Mucosa of descending colon (tissue), 3 donors: ENCODE data around the gene RAPGEF2. TPM values are rescaled to one million over a fixed set of nuclear protein-coding genes. Genes with fewer than 3 reads are reported as not detected.

Source experiments
- ATAC-seq: fragments of 200-7000 bp; cut with Tn5 transposase; one replicate; pipeline ENCODE4 v1.9.1; 2020; ENCODE audit warnings: mild to moderate bottlenecking, moderate library complexity
- DNase-seq, 3 donors: peaks; one replicate each; pipeline ENCODE4 v3.0.0-alpha.2; 2020
- H3K36me3 ChIP-seq: fragments of 200-600 bp; one replicate; pipeline ENCODE4 v1.8.0; 2021; ENCODE audit warnings: low read depth, mild to moderate bottlenecking
- H3K4me1 ChIP-seq: fragments of 200-600 bp; one replicate; pipeline ENCODE4 v1.8.0; 2021; ENCODE audit warnings: low read depth, mild to moderate bottlenecking
- H3K4me3 ChIP-seq: fragments of 200-600 bp; one replicate; pipeline ENCODE4 v1.8.0; 2021; ENCODE audit warnings: mild to moderate bottlenecking
- H3K9me3 ChIP-seq: fragments of 200-600 bp; one replicate; pipeline ENCODE4 v1.8.0; 2021; ENCODE audit warnings: mild to moderate bottlenecking
- CTCF ChIP-seq: fragments of 200-600 bp; IDR thresholded peaks from one replicate; pipeline ENCODE4 v1.8.0; 2022; ENCODE audit warnings: antibody characterized with exemption, mild to moderate bottlenecking
- intact Hi-C, 2 donors: fragments of 100-400 bp; cut with DNase I in 1 of 2; cut with micrococcal nuclease in 1 of 2; formaldehyde crosslinking; loops; one replicate each; pipeline versions ENCODE4 v1.11.0 to v1.11.1; 2022; cut with DNase I, micrococcal nuclease
- total RNA-seq, 3 donors: library from RNA; stranded (reverse); fragmentation: NEBNext Ultra II Directional in 2 of 3; extraction: Animal tissue kit (Norgen Biotek cat#: 25700) in 2 of 3; gene quantifications; one replicate each; pipeline versions ENCODE4 v1.2.1 to v1.2.4, GENCODE V29; 2021 to 2023
- donor health status: DM: no; HTN: no; CAD: no; lungs with moderate emphysema.
- donor health status: DM: no; HTN: no; CAD: no.
- donor health status: DM: no; HTN: yes; CAD: no.

RAPGEF2 gene
- total RNA-seq, 3 donors from 2014 or later: 42.8 to 68.2 (median 55.1) TPM

- no peak for TF ChIP-seq CTCF
- Histone ChIP-seq H3K36me3 (no peaks in the 10 kb centered on the region), H3K4me3 (no peak overlapping the region), H3K9me3 (no peaks in the 10 kb centered on the region), H3K4me1 (no peaks in the 10 kb centered on the region)
- DNase-seq (no peak), ATAC-seq (no peak)
- intact Hi-C loops: no loop called here
Observed at GRCh38 chr4:159142681-159143384, 40.0 kb downstream of the RAPGEF2 start.

- H3K4me1 ChIP-seq: no peaks in the 10 kb centered on the region
Observed at GRCh38 chr4:159143687-159144086, 40.8 kb downstream of the RAPGEF2 start.

GRCh38 chr4:159144112-159144694 lies 41.3 kb downstream of the RAPGEF2 start:
- no peak overlapping the region for H3K4me3 ChIP-seq
- ATAC-seq: no peak
- H3K36me3 ChIP-seq: no peaks in the 10 kb centered on the region
- no peaks in the 10 kb centered on the region for H3K4me1 ChIP-seq
- DNase-seq: no peak
- H3K9me3 ChIP-seq: no peaks in the 10 kb centered on the region
- TF ChIP-seq CTCF: no peak
- intact Hi-C loops: no loop called here

More at GRCh38 chr4:159143687-159144086, 40.8 kb downstream of the RAPGEF2 start:
- intact Hi-C loops: no loop called here
- Histone ChIP-seq H3K36me3 (no peaks in the 10 kb centered on the region), H3K4me3 (no peak overlapping the region), H3K9me3 (no peaks in the 10 kb centered on the region)
- ATAC-seq: no peak
- no peak for TF ChIP-seq CTCF
- no peak for DNase-seq

GRCh38 chr4:159145318-159145991 lies 42.6 kb downstream of the RAPGEF2 start:
- no peak for TF ChIP-seq CTCF
- H3K36me3 ChIP-seq: no peaks in the 10 kb centered on the region
- no peaks in the 10 kb centered on the region for H3K9me3 ChIP-seq
- DNase-seq: no peak
- ATAC-seq: no peak
- H3K4me3 ChIP-seq: no peak overlapping the region
- intact Hi-C loops: no loop called here
- no peaks in the 10 kb centered on the region for H3K4me1 ChIP-seq

GRCh38 chr4:159145992-159146330 lies 43.1 kb downstream of the RAPGEF2 start:
- no peaks in the 10 kb centered on the region for H3K9me3 ChIP-seq
- ATAC-seq (no peak), DNase-seq (no peak)
- H3K4me1 ChIP-seq: no peaks in the 10 kb centered on the region
- intact Hi-C loops: no loop called here
- no peak for TF ChIP-seq CTCF
- no peaks in the 10 kb centered on the region for H3K36me3 ChIP-seq
- H3K4me3 ChIP-seq: no peak overlapping the region
